NOMO-1 treated with DMSO at 0.1 percent for 48 hours (cell line): ENCODE results near the gene AMBN.
"Not testable (repeated sequence)": the region's sequence is repeated elsewhere in the genome, so short reads cannot be mapped to it uniquely, and the experiment has no call there.

Source experiments
- DNase-seq: peaks from one replicate; lab custom pipeline; 2025; ENCODE audit not compliant: unreplicated experiment; lab: John Stamatoyannopoulos, UW

Gene AMBN

DNA sequence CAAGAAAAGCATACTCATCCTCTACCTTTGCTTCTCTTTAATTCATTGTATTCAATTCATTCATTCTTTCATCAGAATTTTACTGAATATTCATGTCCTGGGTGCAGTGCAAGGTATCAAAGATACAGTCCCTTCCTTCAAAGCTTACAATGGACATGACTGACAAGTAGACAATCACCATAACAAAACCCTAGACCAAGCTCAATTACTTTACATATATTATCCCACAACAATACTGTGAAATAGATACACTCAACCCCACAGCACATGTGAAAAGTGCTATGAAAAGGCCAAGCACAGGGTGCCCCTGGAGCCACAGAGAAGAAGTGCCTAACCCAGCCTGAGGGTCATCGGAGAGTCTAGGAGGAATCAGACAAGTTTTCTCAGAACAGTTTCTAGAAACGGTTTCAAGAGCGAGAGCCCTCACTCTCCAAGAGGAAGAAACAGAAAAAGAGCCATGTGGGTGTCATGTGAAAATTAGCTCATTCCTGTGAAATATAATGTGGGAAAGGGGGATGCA lies 15.3 kb downstream of the AMBN start:
- no peak for DNase-seq

DNA sequence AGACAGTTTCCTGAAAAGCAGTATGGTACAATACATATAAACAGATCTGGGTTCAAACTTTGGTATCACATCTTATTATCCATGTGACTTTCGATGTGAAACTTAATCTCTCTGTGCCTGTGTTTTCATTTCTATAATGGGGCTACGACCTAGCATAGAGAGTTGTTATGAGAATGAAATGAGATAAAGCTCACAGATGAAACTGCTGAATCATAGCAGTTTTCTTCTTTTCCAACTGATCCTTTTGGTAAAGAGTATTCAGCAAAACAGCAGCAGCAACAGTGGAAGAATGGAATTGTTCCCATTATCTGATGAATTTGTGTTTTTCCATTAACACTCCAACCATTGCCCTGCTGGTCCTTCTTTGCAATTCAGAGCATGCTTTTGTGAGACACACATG lies 16.3 kb downstream of the AMBN start:
- DNase-seq, result no peak

DNA sequence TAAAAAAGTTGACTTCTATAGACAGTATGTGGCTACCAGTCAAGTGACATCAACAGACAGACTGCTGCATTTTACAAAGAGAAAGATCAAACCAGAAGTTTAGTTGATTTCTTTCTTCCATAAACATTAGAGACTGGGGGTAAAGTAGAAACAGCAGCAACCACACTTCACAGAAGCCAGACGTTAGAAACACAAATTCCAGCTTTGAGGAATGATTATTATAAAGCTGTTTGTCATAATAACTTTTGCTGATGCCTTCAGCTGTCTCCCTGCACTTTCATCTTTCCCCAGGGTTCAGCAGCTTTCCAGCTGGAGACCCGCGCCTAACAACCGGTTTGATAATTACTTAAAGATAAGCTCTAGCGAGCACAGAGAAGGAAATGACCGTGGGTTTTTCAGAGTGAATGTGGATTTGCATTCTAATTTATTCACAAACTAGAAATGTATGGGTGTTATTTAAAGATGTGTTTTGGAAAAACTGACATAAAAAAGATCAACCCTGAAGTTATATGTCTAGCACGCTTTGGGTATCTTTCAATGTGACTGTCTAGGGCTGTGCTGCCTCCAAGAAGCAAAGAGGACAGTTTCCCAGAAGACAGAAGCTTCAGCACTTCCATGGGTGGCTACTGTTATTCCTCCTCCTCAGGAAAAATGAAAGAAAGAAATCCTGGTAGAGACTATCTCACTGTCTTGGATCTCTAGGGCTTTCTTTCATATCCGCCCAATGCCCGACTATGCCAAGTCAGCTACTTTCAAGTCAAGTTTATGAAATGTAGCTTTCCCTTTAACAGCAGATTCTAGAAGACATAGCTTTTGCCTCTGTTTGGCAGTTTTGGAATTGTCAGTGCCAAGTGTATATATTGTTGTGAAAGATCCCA lies 21.5 kb downstream of the AMBN start:
- DNase-seq, result no peak

DNA sequence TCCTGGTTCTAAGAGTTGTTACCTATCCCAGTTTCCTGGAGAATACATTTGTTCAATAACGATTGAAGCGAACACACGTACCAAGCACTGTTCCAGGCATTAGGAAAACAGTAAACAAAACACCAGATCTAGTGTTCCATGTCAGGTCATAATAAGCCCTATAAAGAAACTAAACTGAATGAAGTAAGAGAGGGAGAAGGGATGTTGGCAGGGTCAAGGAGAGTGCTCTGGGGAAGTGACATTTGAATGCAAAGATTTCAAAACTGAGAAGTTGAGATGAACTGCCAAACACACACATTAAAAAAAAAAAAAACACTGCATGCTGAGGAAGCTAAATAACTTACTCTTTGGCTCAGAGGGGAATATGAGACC lies 22.1 kb downstream of the AMBN start:
- DNase-seq, result no peak

DNA sequence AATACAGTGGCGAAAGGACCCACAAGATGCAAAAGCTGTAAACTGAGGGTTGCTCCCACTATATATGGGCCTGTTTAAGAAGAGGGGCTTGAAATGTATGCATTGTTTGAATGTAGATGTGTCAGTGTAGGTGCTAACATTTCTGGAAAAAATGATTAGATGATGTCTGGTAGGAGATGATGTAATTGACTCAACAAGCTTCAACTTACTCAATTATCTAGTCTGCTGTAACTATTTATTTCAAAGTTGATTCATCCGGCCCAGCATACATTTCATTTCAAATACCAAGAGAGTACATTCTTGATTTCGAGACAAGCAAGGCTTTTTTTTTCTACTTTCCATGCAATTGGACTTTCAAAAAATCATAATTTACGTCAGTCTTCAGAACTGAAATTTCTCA lies 27.2 kb downstream of the AMBN start:
- peak; percentile 34 for DNase-seq

DNA sequence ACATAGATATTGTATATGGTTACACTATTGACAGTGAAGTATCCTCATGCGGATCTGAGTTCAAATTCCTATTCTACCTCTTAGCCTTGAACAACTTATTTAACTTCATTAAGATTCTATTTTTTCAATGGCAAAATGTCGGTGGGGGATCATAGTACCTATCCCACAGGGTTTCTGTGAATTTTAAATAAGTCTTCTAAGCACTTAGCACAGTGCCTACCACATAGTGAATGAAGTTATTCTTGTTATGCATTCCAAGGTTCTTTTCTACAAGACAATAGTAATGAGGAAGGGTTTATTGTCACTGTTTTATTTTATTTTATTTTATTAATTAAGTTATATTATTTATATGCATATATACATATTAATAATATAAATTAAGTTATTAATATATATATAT lies 27.7 kb downstream of the AMBN start:
- DNase-seq, result no peak

DNA sequence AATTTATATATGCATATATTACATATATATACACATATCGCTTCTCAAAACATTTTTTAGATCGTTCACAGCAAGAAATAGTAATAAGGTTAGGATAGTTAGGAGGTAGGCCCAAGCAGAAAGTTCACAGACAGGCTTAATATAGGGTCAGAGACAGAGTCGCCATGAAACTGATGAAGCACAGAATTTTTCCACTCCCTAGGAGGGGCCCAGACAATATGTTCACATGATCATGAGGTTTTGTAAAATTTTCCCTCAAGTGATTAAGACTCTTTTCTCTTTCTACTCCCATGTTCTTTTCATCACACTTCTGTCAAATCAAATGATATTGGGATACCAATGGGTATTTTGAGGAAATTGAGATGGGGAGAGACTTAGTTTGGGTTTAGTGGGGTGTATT lies 31.3 kb downstream of the AMBN start:
- DNase-seq, result peak; percentile 30

DNA sequence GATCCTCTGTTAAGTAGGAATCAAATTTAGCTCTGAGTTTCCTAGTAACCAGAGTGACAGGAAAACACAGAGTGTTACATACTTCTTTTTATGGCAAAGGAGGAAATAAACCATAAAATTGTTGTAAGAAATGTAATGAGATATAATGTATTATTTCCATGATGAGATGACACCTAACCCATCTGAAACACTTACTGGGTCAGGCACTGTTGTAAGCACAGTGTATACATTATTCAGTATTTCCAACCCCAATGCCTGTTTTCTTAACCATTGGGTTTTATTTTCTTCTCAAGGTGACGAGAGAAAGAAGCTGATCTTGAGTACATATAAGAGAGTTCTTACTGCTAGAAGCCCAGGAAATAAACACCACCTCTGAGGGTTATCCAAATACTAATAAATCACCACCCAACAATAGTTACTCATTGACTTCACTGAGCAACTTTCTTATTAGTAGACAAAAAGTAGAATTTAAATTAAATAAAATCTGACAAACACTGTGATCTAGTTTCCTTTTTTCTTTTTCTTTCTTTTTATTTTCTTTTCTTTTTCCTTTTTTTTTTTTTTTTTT lies 32.3 kb downstream of the AMBN start:
- no peak for DNase-seq

DNA sequence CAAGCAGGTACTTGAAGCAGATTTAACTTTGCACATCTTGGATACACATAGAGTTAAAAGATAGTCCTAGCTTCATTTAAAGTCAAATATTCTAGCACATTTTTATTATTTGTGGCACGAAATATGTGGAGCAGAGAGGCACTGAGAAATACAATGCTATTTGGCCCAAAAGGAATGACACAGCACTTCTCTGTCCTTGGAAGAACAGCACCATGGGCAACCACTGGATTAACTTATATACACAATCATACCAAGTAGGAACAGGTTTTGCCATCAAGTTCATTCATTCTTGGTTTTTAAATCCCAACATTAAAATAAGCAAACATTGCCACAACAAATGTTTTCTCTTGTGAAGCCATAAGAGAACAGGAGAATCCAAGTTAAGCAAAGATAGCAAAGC lies 35.6 kb downstream of the AMBN start:
- DNase-seq, result no peak

DNA sequence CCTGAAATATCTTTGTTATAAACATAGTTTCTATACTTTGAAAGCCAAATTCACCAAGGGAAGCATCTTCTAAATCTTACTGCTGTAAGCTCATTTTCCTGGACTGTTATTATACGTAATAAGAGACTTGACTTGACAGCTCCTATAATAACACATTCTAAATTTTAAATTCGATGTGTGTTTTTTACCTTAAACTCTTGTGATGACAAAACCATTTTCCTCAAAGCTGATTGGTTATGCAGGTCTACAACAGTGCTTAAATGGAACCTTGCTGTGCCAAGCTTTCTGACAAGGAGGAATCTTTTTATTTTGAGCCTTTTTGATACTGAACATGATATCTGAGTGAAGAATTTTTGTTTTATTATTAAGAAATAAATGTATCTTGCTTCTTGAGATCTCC lies 36.4 kb downstream of the AMBN start, which contains the start of gene ENAM:
TSS of gene ENAM (plus strand) at position 301 of the 400 bp plus-strand sequence. CDS start 757 bp downstream, outside the sequence.
- DNase-seq, result no peak

DNA sequence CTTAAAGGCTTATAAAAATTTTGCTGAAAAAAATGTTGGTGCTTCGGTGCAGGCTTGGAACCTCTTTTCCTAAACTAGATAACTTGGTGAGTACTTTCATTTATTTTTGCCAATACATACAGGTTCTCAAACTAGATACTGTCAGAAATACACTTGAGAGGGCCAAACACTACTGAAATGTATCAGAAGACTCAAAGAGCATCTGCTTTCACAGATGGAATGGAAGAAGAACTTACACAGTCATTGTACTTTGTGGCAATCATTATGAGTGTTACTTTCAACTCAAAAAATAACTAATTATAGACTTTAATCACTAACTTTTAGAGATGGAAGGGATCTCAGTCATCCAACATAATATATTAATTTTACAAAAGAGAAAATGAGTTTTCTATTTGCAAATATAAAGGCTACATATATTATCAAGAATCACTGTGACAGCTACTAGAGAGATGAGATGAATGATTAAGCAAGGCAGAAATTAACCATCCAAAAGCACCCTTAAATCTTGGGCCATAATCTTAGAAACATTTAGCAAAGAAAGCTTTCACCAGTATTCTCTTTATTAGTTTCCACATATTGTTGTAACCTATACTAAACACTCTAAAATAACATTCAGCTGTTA lies 37.5 kb downstream of the AMBN start:
- DNase-seq, result no peak

DNA sequence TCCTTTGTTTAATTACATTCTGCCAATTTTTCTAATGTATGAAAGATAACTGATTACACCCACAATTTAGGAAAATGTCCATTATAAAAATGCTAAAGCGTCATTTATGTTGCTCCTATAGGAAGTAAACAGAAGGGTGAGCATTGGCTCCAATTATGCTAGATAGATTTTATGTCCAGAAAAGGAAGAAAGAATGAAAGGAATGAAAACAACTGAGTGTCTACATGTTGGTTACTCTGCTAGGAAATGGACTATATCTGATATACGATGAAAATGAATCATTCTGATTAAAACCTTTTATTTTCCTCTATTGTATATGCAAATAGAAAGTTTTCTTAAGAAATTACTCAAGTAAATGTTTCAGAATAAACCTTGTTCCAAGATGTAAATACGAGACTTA lies 38.1 kb downstream of the AMBN start:
- no peak for DNase-seq

DNA sequence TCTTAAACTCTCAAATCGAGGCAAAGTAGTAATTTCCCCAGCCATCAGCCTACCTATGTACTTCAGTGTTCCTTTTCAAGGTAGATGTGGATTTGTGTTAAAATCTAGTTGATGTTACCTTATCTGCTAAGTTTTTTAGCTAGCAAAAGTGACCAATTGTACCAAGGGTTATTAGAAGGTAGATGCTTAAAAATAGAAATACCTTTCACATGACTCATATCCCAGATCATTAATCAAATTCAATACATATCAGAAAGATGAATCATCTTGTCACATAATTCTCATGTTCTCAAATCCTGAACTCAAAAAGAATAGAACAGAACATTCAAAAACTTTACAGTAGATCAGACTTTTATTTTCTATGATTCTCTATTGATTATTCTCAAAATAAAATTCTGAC lies 40.0 kb downstream of the AMBN start:
- DNase-seq, result no peak

DNA sequence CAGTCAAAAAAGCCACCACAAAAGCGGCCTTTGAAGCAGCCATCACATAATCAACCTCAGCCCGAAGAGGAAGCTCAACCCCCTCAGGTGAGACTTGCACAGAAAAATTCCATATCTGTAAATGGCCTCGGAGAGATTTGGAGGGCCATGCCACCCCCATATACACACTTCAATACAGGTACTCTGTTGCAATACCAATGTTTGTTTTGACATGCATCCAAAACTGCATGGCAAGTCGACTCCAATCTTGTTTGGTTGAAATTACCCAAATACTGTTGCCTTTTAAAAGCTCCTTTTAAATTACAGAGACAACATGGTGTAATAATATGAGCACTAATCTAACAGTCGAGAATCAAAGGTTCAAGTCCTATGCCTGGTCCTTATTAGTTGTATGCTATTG lies 42.4 kb downstream of the AMBN start:
- no peak for DNase-seq

DNA sequence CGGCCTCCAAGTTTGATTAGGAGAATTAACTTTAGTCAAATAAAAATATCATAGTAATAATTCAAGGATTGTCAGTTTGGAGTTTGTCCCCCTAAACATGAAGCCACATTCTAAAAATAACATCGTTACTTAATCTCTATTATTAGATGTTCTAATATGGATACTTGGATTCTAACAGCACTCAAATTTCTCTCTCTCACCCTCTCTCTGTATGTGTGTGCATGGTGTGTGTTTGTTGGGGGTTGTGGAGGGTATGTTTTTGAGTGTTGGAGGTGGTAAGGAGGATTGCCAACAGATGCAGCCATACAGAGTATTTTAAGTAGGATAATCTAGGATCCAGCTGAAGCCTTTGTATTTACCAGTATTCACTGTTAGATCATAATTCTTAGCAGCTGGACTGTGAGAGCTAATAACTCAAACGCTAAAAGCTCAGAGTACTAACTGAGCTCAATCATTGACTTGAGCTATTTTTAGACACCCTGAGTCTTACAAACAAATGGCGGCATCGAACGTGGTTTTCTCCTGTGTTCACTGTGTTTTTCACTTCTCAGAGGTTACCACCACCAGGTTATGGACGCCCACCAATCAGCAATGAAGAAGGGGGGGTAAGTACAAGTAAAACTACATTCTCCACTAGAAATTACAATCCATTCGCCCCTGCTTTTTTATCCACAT lies 45.3 kb downstream of the AMBN start:
- no peak for DNase-seq

DNA sequence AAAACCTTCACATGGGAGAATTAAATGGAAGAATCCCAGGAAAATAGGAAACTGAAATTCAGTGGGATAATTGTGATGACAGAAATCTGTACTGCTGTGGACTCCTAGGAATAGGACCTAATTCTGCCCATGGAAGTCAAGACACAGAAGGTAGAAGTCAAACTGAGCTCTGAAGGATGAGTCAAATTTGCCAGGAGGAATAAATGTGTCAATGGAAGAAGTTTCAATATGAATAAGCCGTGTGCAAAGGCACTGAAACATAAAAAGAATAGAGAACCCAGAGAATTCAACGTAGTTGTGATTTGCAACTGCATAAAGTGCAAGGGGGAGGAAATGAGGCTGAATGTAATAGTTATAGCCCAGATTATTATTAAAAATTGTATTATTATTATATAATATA lies 48.1 kb downstream of the AMBN start:
- no peak for DNase-seq

DNA sequence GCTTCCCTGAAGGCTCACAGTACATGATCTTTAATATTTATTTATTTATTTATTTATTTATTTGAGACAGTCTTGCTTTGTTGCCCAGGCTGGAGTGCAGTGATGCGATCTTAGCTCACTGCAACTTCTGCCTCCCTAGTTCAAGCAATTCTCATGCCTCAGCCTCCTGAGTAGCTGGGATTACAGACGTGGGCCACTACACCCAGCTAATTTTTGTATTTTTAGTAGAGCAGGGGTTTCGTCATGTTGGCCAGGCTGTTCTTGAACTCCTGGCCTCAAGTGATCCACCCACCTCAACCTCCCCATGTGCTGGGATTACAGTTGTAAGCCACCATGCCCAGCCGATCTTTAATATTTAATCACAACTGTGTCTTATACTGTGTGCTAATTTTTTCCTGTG lies 58.7 kb downstream of the AMBN start:
- DNase-seq, result not testable (repeated sequence)

DNA sequence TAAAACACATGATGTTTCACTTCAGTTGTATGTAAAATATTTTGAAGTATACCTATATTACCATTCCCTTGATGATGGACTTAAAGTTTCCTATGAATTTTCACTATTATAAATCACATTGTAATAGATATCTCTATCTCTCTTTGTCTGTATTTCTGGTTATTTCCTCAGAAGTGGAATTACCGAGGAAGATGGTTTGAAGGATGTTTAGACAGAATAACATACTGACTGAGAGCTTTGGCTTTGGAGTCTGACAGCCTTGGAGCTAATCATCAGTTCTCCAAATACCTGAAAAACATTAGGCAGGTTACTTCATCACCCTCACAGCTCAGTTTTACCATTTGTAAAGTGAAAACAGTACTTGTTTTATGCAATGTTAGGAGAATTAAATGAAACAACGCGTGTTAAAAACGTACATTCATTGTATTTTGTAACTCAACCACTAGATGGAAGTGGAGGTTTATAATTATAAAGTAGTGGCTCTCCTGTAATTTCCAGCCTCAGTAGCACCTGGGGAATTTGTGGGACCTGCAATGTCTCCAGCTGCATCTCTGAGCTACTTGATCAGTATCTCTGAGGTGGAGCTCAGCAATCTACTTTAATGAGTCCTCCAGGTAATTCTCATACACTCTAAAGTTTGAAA lies 59.9 kb downstream of the AMBN start:
- DNase-seq, result peak; percentile 57

DNA sequence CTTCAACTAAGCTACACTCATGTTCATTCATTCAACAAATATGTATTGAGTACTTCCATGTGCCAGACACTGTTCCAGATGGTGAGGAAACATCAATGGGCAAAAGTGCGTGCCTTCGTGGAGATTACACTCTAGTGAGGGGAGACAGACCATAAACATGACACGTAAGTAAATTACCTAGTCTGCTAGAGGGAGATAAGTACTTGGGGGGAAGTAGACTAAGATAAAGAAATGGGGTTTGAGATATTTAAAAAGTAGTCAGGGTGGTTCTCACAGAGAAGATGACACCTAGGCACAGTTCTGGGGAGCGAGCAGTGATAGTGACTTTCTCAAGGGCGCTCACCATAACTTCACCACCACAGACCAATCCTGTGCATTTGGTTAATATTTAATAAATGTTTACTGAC lies 62.6 kb downstream of the AMBN start:
- no peak for DNase-seq
